ENCODE data around the gene CLEC7A.

CLEC7A gene

DNA sequence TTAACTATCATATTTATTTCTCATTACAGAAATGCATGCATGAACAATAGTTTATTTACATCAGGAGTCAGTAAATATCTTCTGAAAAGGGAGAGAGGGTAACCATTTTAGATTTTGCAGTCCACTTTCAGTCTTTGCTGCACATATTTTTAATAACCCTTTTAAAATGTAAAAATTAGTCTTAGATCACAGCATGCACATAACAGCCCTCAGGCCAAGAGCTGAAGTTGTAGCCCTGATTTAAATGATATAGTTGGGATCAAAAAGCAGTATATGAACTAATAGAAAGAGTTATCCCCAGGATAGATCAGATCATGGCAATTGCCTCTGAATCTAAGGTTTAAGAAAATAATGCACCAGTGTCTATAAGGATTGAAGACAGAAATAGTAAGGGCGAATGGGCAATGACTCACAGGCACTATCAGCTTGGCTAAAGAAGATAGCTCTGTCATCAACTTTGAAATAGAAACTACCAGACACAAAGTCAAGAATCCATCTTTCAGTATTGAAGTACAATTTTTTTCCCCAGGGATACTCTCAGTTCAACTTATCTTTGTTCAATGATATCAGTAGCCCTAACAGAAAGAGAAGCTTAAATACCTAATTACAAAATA is 13.1 kb upstream of the CLEC7A start:
- no peak overlapping the region for H3K4me3 ChIP-seq (ENCODE audit: low read depth in 1 of 2, low read length in 2 of 2)
- H4K20me1 ChIP-seq (ENCODE audit: insufficient read depth, low read length), result no peaks in the 10 kb centered on the region
- no peak overlapping the region for H3K9ac ChIP-seq (ENCODE audit: low read depth, low read length)
- H3K79me2 ChIP-seq (ENCODE audit: insufficient read depth, low read length), result no peaks in the 10 kb centered on the region
- no peaks in the 10 kb centered on the region for H3K9me3 ChIP-seq (ENCODE audit: insufficient read depth, low read length, severe bottlenecking)
- ATAC-seq (ENCODE audit: insufficient read depth, low read depth) (no peak), DNase-seq (no peak)
- no peaks in the 10 kb centered on the region for H3K4me1 ChIP-seq (ENCODE audit: insufficient read depth, low read length)
- no peak overlapping the region for H3K4me2 ChIP-seq (ENCODE audit: insufficient read depth, low read length)
- TF ChIP-seq EZH2 (IDR thresholded peaks at IDR 0.05; ENCODE audit: borderline replicate concordance, low read depth, low read length, severe bottlenecking), result no peak
- TF ChIP-seq, protein P1, sequence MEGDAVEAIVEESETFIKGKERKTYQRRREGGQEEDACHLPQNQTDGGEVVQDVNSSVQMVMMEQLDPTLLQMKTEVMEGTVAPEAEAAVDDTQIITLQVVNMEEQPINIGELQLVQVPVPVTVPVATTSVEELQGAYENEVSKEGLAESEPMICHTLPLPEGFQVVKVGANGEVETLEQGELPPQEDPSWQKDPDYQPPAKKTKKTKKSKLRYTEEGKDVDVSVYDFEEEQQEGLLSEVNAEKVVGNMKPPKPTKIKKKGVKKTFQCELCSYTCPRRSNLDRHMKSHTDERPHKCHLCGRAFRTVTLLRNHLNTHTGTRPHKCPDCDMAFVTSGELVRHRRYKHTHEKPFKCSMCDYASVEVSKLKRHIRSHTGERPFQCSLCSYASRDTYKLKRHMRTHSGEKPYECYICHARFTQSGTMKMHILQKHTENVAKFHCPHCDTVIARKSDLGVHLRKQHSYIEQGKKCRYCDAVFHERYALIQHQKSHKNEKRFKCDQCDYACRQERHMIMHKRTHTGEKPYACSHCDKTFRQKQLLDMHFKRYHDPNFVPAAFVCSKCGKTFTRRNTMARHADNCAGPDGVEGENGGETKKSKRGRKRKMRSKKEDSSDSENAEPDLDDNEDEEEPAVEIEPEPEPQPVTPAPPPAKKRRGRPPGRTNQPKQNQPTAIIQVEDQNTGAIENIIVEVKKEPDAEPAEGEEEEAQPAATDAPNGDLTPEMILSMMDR (IDR thresholded peaks at IDR 0.05; ENCODE audit: borderline replicate concordance, extremely low read depth, low read length, poor library complexity, severe bottlenecking), result no peak
- H3K27me3 ChIP-seq (ENCODE audit: insufficient read depth, low read length, poor library complexity), result peaks cover 29% of the 10 kb centered on the region
- H3K36me3 ChIP-seq (ENCODE audit: insufficient read depth, low read length), result no peaks in the 10 kb centered on the region
- no peak overlapping the region for H2AFZ ChIP-seq (ENCODE audit: low read depth, low read length)
- H3K27ac ChIP-seq (ENCODE audit: low read length), result no peak overlapping the region

DNA sequence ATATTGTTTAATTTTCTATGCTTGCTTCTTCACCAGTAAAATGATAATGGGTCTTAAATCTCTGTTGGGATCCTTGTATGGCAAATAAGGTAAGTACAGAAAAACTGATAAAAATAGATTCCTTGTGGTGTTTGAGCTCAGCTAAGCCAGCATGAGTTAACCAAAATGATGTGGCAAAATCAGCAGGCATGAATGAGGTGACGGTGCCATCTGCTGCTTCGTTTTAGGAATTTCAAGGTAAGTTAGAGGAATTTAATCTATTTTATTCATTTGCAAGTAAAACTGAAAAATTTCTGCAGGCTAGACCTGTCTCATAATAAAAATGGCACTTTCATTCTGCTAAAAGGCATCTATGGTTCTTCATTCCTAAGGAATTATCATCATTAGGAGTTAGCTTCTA is 10.0 kb upstream of the CLEC7A start:
- TF ChIP-seq, protein P1 (IDR thresholded peaks at IDR 0.05; ENCODE audit: borderline replicate concordance, extremely low read depth, low read length, poor library complexity, severe bottlenecking), result peak; percentile 63
- no peak for TF ChIP-seq EZH2 (IDR thresholded peaks at IDR 0.05; ENCODE audit: borderline replicate concordance, low read depth, low read length, severe bottlenecking)
- no peaks in the 10 kb centered on the region for H4K20me1 ChIP-seq (ENCODE audit: insufficient read depth, low read length)
- no peak overlapping the region for H3K4me3 ChIP-seq (ENCODE audit: low read depth in 1 of 2, low read length in 2 of 2)
- H3K4me2 ChIP-seq (ENCODE audit: insufficient read depth, low read length), result no peak overlapping the region
- H3K27me3 ChIP-seq (ENCODE audit: insufficient read depth, low read length, poor library complexity), result peaks cover 35% of the 10 kb centered on the region
- no peak overlapping the region for H3K9ac ChIP-seq (ENCODE audit: low read depth, low read length)
- H3K36me3 ChIP-seq (ENCODE audit: insufficient read depth, low read length), result no peaks in the 10 kb centered on the region
- ATAC-seq (ENCODE audit: insufficient read depth, low read depth) (peak; percentile 60; the same call in 2 of the 3 replicates), DNase-seq (peak; percentile 54)
- no peaks in the 10 kb centered on the region for H3K9me3 ChIP-seq (ENCODE audit: insufficient read depth, low read length, severe bottlenecking)
- no peaks in the 10 kb centered on the region for H3K79me2 ChIP-seq (ENCODE audit: insufficient read depth, low read length)
- H3K4me1 ChIP-seq (ENCODE audit: insufficient read depth, low read length), result no peaks in the 10 kb centered on the region
- no peak overlapping the region for H2AFZ ChIP-seq (ENCODE audit: low read depth, low read length)
- no peak overlapping the region for H3K27ac ChIP-seq (ENCODE audit: low read length)

DNA sequence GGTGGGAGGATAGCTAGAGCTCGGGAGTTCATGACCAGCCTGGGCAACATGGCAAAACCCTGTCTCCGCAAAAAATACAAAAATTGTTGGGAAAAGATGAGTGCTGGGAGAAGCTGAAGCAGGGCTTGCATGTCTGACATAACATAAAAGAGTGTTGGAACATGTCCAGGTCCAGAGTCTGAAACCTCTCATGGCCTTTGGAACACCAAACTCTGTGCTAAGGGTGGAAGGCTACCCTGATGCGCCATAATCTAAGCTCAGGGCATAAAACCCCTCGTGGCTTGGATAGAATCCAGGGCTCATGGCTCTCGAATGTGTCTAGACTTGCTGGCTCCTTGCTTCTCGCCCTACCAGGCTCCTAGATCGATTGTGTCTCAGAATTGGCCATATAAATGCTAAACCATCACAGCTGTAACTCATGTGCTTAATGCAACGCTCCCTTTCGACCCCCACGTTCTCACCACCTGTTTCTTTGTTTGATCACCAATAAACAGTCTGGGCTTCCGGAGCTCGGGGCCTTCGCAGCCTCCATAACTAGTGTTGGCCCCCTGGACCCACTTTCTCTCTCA is 6.7 kb upstream of the CLEC7A start:
- Histone ChIP-seq H3K27me3 (ENCODE audit: insufficient read depth, low read length, poor library complexity) (peaks cover 17% of the 10 kb centered on the region), H3K36me3 (ENCODE audit: insufficient read depth, low read length) (no peaks in the 10 kb centered on the region), H3K9me3 (ENCODE audit: insufficient read depth, low read length, severe bottlenecking) (no peaks in the 10 kb centered on the region), H3K4me1 (ENCODE audit: insufficient read depth, low read length) (no peaks in the 10 kb centered on the region), H3K9ac (ENCODE audit: low read depth, low read length) (no peak overlapping the region), H4K20me1 (ENCODE audit: insufficient read depth, low read length) (no peaks in the 10 kb centered on the region), H3K79me2 (ENCODE audit: insufficient read depth, low read length) (no peaks in the 10 kb centered on the region), H2AFZ (ENCODE audit: low read depth, low read length) (no peak overlapping the region), H3K4me2 (ENCODE audit: insufficient read depth, low read length) (no peak overlapping the region), H3K27ac (ENCODE audit: low read length) (no peak overlapping the region), H3K4me3 (ENCODE audit: low read depth in 1 of 2, low read length in 2 of 2) (no peak overlapping the region)
- ATAC-seq (ENCODE audit: insufficient read depth, low read depth) (no peak), DNase-seq (no peak)
- no peak for TF ChIP-seq EZH2 (IDR thresholded peaks at IDR 0.05; ENCODE audit: borderline replicate concordance, low read depth, low read length, severe bottlenecking)
- TF ChIP-seq, protein P1 (IDR thresholded peaks at IDR 0.05; ENCODE audit: borderline replicate concordance, extremely low read depth, low read length, poor library complexity, severe bottlenecking), result no peak
